ENCODE results near the gene GOLGA5.

DNA sequence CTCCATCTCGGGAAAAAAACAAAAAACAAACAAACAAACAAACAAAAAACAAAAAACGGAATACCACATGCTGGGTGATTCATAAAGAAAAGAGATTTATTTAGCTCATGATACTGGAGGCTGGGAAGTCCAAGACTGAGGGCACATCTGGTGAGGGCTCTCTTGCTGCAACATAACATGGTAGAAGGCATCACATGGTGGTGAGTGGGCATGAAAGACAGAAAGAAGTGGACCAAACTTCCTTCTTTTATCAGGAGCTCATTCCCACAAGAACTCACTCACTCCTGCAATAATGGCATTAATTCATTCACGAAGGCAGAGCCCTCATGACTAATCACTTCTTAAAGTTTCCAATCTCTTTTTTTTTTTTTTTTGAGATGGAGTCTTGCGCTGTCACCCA is 37.7 kb upstream of the GOLGA5 start:
- TF ChIP-seq SUZ12 (IDR thresholded peaks at IDR 0.05; ENCODE audit: low read length) (no peak), RNF2 (IDR thresholded peaks at IDR 0.05; ENCODE audit: borderline replicate concordance, low read depth, low read length, missing control alignments, poor library complexity, severe bottlenecking) (no peak), NANOG (IDR thresholded peaks at IDR 0.05; ENCODE audit: insufficient read depth, low read depth, low read length, poor library complexity, severe bottlenecking) (no peak), CHD2 (IDR thresholded peaks at IDR 0.05; ENCODE audit: low read length) (no peak), EP300 (IDR thresholded peaks at IDR 0.05; ENCODE audit: borderline replicate concordance in 1 of 2, low read depth in 2 of 2, low read length in 2 of 2) (no peak), CEBPB (IDR thresholded peaks at IDR 0.05; ENCODE audit: low read depth, low read length) (no peak)
- TF ChIP-seq, protein P1, sequence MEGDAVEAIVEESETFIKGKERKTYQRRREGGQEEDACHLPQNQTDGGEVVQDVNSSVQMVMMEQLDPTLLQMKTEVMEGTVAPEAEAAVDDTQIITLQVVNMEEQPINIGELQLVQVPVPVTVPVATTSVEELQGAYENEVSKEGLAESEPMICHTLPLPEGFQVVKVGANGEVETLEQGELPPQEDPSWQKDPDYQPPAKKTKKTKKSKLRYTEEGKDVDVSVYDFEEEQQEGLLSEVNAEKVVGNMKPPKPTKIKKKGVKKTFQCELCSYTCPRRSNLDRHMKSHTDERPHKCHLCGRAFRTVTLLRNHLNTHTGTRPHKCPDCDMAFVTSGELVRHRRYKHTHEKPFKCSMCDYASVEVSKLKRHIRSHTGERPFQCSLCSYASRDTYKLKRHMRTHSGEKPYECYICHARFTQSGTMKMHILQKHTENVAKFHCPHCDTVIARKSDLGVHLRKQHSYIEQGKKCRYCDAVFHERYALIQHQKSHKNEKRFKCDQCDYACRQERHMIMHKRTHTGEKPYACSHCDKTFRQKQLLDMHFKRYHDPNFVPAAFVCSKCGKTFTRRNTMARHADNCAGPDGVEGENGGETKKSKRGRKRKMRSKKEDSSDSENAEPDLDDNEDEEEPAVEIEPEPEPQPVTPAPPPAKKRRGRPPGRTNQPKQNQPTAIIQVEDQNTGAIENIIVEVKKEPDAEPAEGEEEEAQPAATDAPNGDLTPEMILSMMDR (IDR thresholded peaks at IDR 0.05; ENCODE audit: control extremely low read depth in 1 of 3, insufficient read depth in 1 of 3, low read depth in 1 of 3, low read length in 3 of 3): no peak
- TF ChIP-seq, protein P2, sequence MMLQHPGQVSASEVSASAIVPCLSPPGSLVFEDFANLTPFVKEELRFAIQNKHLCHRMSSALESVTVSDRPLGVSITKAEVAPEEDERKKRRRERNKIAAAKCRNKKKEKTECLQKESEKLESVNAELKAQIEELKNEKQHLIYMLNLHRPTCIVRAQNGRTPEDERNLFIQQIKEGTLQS (IDR thresholded peaks at IDR 0.05; ENCODE audit: insufficient read depth, low read depth, low read length): no peak
